Right lobe of liver (tissue), 6 donors: ENCODE data around the gene TTC39C. TPM values are rescaled to one million over a fixed set of nuclear protein-coding genes. Genes with fewer than 3 reads are reported as not detected.

ENCODE experiments used
- ATAC-seq, 4 donors: fragments of 200-7000 bp; cut with Tn5 transposase; one replicate each; pipeline ENCODE4 v1.9.1; 2020; ENCODE audit warnings: mild to moderate bottlenecking in 4 of 4, moderate library complexity in 4 of 4
- DNase-seq, 3 donors: peaks; one replicate each; pipeline ENCODE4 v3.0.0-alpha.2; 2020
- H3K27ac ChIP-seq, 3 donors: fragments of 200-600 bp; one replicate each; pipeline ENCODE4 v1.8.0; 2022
- H3K27me3 ChIP-seq, 2 donors: fragments of 200-600 bp; one replicate each; pipeline ENCODE4 v1.8.0; 2022
- H3K36me3 ChIP-seq, 4 donors: fragments of 200-600 bp; sonication (generic) in 1 of 4; one replicate each; pipeline versions ENCODE4 v1.5.1 to v1.8.0; 2017 to 2022; ENCODE audit warnings: control low read depth in 1 of 4
- H3K4me1 ChIP-seq, 4 donors: fragments of 200-600 bp; sonication (generic) in 1 of 4; one replicate each; pipeline versions ENCODE4 v1.5.1 to v1.8.0; 2017 to 2022; ENCODE audit warnings: control low read depth in 1 of 4
- H3K4me3 ChIP-seq, 3 donors: fragments of 200-600 bp; one replicate each; pipeline ENCODE4 v1.8.0; 2022
- H3K9me3 ChIP-seq, 4 donors: fragments of 200-600 bp; sonication (generic) in 1 of 4; one replicate each; pipeline versions ENCODE4 v1.5.1 to v1.8.0; 2017 to 2022; ENCODE audit warnings: control low read depth in 1 of 4
- POLR2A ChIP-seq: fragments of 450-650 bp; IDR thresholded peaks from one replicate; pipeline ENCODE4 v1.6.1; 2017; ENCODE audit warnings: antibody characterized with exemption, mild to moderate bottlenecking
- WGBS: methylation state at CpG from one replicate; pipeline ENCODE4 v1.1.6; 2018; ENCODE audit warnings: low coverage, low lambda C conversion rate; ENCODE audit not compliant: insufficient coverage; ENCODE audit errors: missing lambda C conversion rate; 5-methylcytosine and 5-hydroxymethylcytosine counted together
- intact Hi-C, 2 donors: fragments of 100-400 bp; cut with DNase I; formaldehyde crosslinking; loops; one replicate each; pipeline versions ENCODE4 v1.11.2 to v1.14.1; 2022
- small RNA-seq, 2 experiments: library from RNA; depleted of rRNA; stranded (forward); fragments of <200 nt; gene quantifications; one replicate each; pipeline ENCODE3, GENCODE V24; 2016
- total RNA-seq, 6 experiments: library from RNA; depleted of rRNA in 2 of 6; stranded (reverse); fragments of >200 nt in 2 of 6; fragmentation: NEBNext Ultra II Directional in 3 of 6; extraction: Animal tissue kit (Norgen Biotek cat#: 25700) in 3 of 6; gene quantifications; one replicate each; pipeline versions ENCODE4 v1.1.0 to v1.2.4, GENCODE V29; 2016 to 2023
- TF ChIP-seq, protein P1 (sequence below), 4 donors: fragments of 200-600 bp in 3 of 4; fragments of 450-650 bp in 1 of 4; IDR thresholded peaks; one replicate each; pipeline versions ENCODE4 v1.5.1 to v1.8.0; 2016 to 2022; ENCODE audit warnings: antibody characterized with exemption in 4 of 4, mild to moderate bottlenecking in 2 of 4
- donor health status: DM: no; HTN: yes; CAD: no.
- donor health status: DM: no; HTN: no; CAD: no.
- donor health status: DM: no; HTN: no; CAD: no.
- donor health status: DM: no; HTN: yes; CAD: no.
- donor health status: DM: no; HTN: yes; CAD: no.

Gene TTC39C
- total RNA-seq, 6 experiments from 2014 or later = 61.9 to 167 (median 84.4) TPM

GRCh38 chr18:24180048-24180447, 165.5 kb downstream of the TTC39C start:
- Histone ChIP-seq H3K4me3 (no peak overlapping the region), H3K36me3 (no peaks in the 10 kb centered on the region), H3K27me3 (no peaks in the 10 kb centered on the region), H3K4me1 (peaks cover 0 to 15% (median 0%) of the 10 kb centered on the region in 4 donors), H3K9me3 (no peaks in the 10 kb centered on the region), H3K27ac (no peak overlapping the region)
- intact Hi-C loops = no loop called here
- 80% methylated on average over 1 of the region's 1 CpG for WGBS
- DNase-seq (no peak), ATAC-seq (no peak)
- no peak for TF ChIP-seq POLR2A
- TF ChIP-seq, protein P1, sequence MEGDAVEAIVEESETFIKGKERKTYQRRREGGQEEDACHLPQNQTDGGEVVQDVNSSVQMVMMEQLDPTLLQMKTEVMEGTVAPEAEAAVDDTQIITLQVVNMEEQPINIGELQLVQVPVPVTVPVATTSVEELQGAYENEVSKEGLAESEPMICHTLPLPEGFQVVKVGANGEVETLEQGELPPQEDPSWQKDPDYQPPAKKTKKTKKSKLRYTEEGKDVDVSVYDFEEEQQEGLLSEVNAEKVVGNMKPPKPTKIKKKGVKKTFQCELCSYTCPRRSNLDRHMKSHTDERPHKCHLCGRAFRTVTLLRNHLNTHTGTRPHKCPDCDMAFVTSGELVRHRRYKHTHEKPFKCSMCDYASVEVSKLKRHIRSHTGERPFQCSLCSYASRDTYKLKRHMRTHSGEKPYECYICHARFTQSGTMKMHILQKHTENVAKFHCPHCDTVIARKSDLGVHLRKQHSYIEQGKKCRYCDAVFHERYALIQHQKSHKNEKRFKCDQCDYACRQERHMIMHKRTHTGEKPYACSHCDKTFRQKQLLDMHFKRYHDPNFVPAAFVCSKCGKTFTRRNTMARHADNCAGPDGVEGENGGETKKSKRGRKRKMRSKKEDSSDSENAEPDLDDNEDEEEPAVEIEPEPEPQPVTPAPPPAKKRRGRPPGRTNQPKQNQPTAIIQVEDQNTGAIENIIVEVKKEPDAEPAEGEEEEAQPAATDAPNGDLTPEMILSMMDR (IDR thresholded peaks at IDR 0.05) = no peak

- DNase-seq (no peak), ATAC-seq (no peak)
- no peaks in the 10 kb centered on the region for H3K36me3 ChIP-seq
- intact Hi-C loops = no loop called here
- no peaks in the 10 kb centered on the region for H3K27me3 ChIP-seq
- no peak overlapping the region for H3K4me3 ChIP-seq
- WGBS = 86% methylated on average over 2 of the region's 2 CpGs
- no peaks in the 10 kb centered on the region for H3K9me3 ChIP-seq
- no peak for TF ChIP-seq POLR2A
- TF ChIP-seq, protein P1 (IDR thresholded peaks at IDR 0.05) = no peak
- H3K4me1 ChIP-seq = peaks cover 0 to 11% (median 0%) of the 10 kb centered on the region in 4 donors
- H3K27ac ChIP-seq = no peak overlapping the region
Measured at GRCh38 chr18:24181806-24182205, 167.3 kb downstream of the TTC39C start.

Small RNAs within 50 kb of the gene (small RNA-seq; reads per million reads assigned to genes)
- 0 reads per million in 2 experiments for gene RF00017
- 1.8 to 2.2 reads per million in 2 experiments for gene RNA5SP452
- 0 to 0.13 reads per million in 2 experiments for gene RNU5A-6P

Other genes starting within 250 kb of the TTC39C start
- 1 to 10 TPM in 3 of 6 experiments, under 1 TPM in 1, not detected in 2; 0.31 to 7.5 (median 3.7) TPM for gene CABYR, start 124.3 kb downstream of the TTC39C start, total RNA-seq